Immature natural killer cell (primary cell): ENCODE measurements around the gene KCNQ1. TPM values are rescaled to one million over a fixed set of nuclear protein-coding genes. Genes with fewer than 3 reads are reported as not detected.

Source experiments
- DNase-seq, 3 donors: peaks; one replicate each; pipeline ENCODE4 v3.0.0; 2022; ENCODE audit warnings: mixed read lengths in 1 of 3
- H3K27ac Mint-ChIP-seq, 6 donors: one replicate each; pipeline ENCODE4 v1.8.0; 2020; ENCODE audit warnings: mixed read lengths in 6 of 6, mild to moderate bottlenecking in 5 of 6, inconsistent platforms in 4 of 6, moderate library complexity in 3 of 6
- H3K27me3 Mint-ChIP-seq, 3 donors: one replicate each; pipeline ENCODE4 v1.8.0; 2020 to 2021; ENCODE audit warnings: low read depth in 3 of 3, mild to moderate bottlenecking in 3 of 3, mixed read lengths in 3 of 3, moderate library complexity in 3 of 3, inconsistent platforms in 1 of 3
- H3K36me3 Mint-ChIP-seq, 3 donors: one replicate each; pipeline ENCODE4 v1.8.0; 2020; ENCODE audit warnings: mixed read lengths in 3 of 3, inconsistent platforms in 2 of 3, mild to moderate bottlenecking in 2 of 3
- H3K4me1 Mint-ChIP-seq, 2 donors: one replicate each; pipeline ENCODE4 v1.8.0; 2020; ENCODE audit warnings: inconsistent platforms in 2 of 2, mild to moderate bottlenecking in 2 of 2, mixed read lengths in 2 of 2, moderate library complexity in 1 of 2
- H3K4me3 Mint-ChIP-seq, 5 donors: one replicate each; pipeline ENCODE4 v1.8.0; 2020; ENCODE audit warnings: mild to moderate bottlenecking in 5 of 5, mixed read lengths in 5 of 5, inconsistent platforms in 3 of 5, moderate library complexity in 3 of 5
- H3K9me3 Mint-ChIP-seq, 6 donors: one replicate each; pipeline ENCODE4 v1.8.0; 2020; ENCODE audit warnings: mild to moderate bottlenecking in 6 of 6, mixed read lengths in 6 of 6, inconsistent platforms in 4 of 6, moderate library complexity in 3 of 6
- polyA plus RNA-seq, 3 donors: library from polyadenylated mRNA; unstranded; fragments of 300-500 nt; fragmentation: Illumina TruSeq; gene quantifications; one replicate each; pipeline ENCODE4 v1.2.3, GENCODE V29; 2021

Gene KCNQ1
- polyA plus RNA-seq, result 1 to 10 TPM in 1 of 3 donors, under 1 TPM in 2; 0.13 to 1.1 (median 0.73) TPM

- H3K4me1 Mint-ChIP-seq, result peaks cover 6 to 18% of the 10 kb centered on the region in 2 donors
- H3K4me3 Mint-ChIP-seq, result peak within 1 kb of the TSS; percentile 73 to 80 (median 77)
- no peak within 1 kb of the TSS for H3K27ac Mint-ChIP-seq
- H3K9me3 Mint-ChIP-seq, result no peaks in the 10 kb centered on the region
- peak; percentile 35 to 46 (median 39) for DNase-seq
- no peaks in the 10 kb centered on the region for H3K36me3 Mint-ChIP-seq
- H3K27me3 Mint-ChIP-seq, result peaks cover 3 to 15% (median 14%) of the 10 kb centered on the region in 3 donors
Measured at GRCh38 chr11:2444821-2445745, at the start of gene KCNQ1. KCNQ1 (plus strand) TSS chr11:2445008; CDS start chr11:2445099, 91 bp downstream.

- H3K27ac Mint-ChIP-seq, result no peak overlapping the region
- no peaks in the 10 kb centered on the region for H3K9me3 Mint-ChIP-seq
- peaks cover 4 to 11% (median 5%) of the 10 kb centered on the region in 3 donors for H3K36me3 Mint-ChIP-seq
- no peak for DNase-seq
- H3K4me1 Mint-ChIP-seq, result peaks cover 16 to 21% of the 10 kb centered on the region in 2 donors
- no peak overlapping the region for H3K4me3 Mint-ChIP-seq
- peaks cover 2 to 8% (median 4%) of the 10 kb centered on the region in 3 donors for H3K27me3 Mint-ChIP-seq
Measured at GRCh38 chr11:2395211-2395730, 49.5 kb upstream of the KCNQ1 start.

- Mint-ChIP-seq H3K27ac (no peak overlapping the region), H3K27me3 (peaks cover 6 to 12% (median 8%) of the 10 kb centered on the region in 3 donors), H3K4me1 (peaks cover 12 to 21% of the 10 kb centered on the region in 2 donors), H3K9me3 (no peaks in the 10 kb centered on the region), H3K36me3 (peaks cover 4 to 11% (median 5%) of the 10 kb centered on the region in 3 donors), H3K4me3 (no peak overlapping the region)
- no peak for DNase-seq
Measured at GRCh38 chr11:2395856-2396255, 49.0 kb upstream of the KCNQ1 start.

- DNase-seq, result no peak
- Mint-ChIP-seq H3K9me3 (no peaks in the 10 kb centered on the region), H3K27ac (peak overlapping the region in 1 of 6 donors; percentile 45)
Measured at GRCh38 chr11:2396471-2396870, 48.3 kb upstream of the KCNQ1 start.

GRCh38 chr11:2397005-2397404 lies 47.8 kb upstream of the KCNQ1 start:
- Mint-ChIP-seq H3K27ac (peak overlapping the region in 4 of 6 donors; percentile 43 to 87 (median 68)), H3K4me3 (no peak overlapping the region), H3K9me3 (no peaks in the 10 kb centered on the region), H3K4me1 (peaks cover 20 to 26% of the 10 kb centered on the region in 2 donors), H3K36me3 (peaks cover 4 to 11% (median 5%) of the 10 kb centered on the region in 3 donors), H3K27me3 (peaks cover 6 to 13% (median 8%) of the 10 kb centered on the region in 3 donors)
- no peak for DNase-seq

More at GRCh38 chr11:2396471-2396870, 48.3 kb upstream of the KCNQ1 start:
- Mint-ChIP-seq H3K36me3 (peaks cover 4 to 11% (median 5%) of the 10 kb centered on the region in 3 donors), H3K4me3 (no peak overlapping the region), H3K4me1 (peaks cover 16 to 23% of the 10 kb centered on the region in 2 donors), H3K27me3 (peaks cover 6 to 12% (median 8%) of the 10 kb centered on the region in 3 donors)

- peak overlapping the region; percentile 86 to 94 (median 91) for H3K27ac Mint-ChIP-seq
- no peaks in the 10 kb centered on the region for H3K9me3 Mint-ChIP-seq
- H3K4me3 Mint-ChIP-seq, result peak overlapping the region; percentile 45 to 93 (median 92)
- peaks cover 4 to 14% (median 5%) of the 10 kb centered on the region in 3 donors for H3K36me3 Mint-ChIP-seq
- DNase-seq, result no peak
- H3K4me1 Mint-ChIP-seq, result peaks cover 27 to 29% of the 10 kb centered on the region in 2 donors
- peaks cover 6 to 13% (median 8%) of the 10 kb centered on the region in 3 donors for H3K27me3 Mint-ChIP-seq
Measured at GRCh38 chr11:2398664-2399355, 46.0 kb upstream of the KCNQ1 start.

- no peaks in the 10 kb centered on the region for H3K9me3 Mint-ChIP-seq
- H3K4me3 Mint-ChIP-seq, result peak overlapping the region; percentile 91 to 93 (median 92)
- peak overlapping the region; percentile 86 to 94 (median 91) for H3K27ac Mint-ChIP-seq
- peaks cover 4 to 14% (median 5%) of the 10 kb centered on the region in 3 donors for H3K36me3 Mint-ChIP-seq
- H3K27me3 Mint-ChIP-seq, result peaks cover 6 to 15% (median 9%) of the 10 kb centered on the region in 3 donors
- peaks cover 25 to 28% of the 10 kb centered on the region in 2 donors for H3K4me1 Mint-ChIP-seq
- no peak for DNase-seq
Measured at GRCh38 chr11:2399488-2400068, 45.2 kb upstream of the KCNQ1 start.

GRCh38 chr11:2400069-2400761 lies 44.6 kb upstream of the KCNQ1 start, which contains the start of gene TSSC4:
TSSC4 (plus strand) TSS chr11:2400750; CDS start chr11:2402634, 1,884 bp downstream.
- Mint-ChIP-seq H3K4me1 (peaks cover 20 to 24% of the 10 kb centered on the region in 2 donors), H3K27me3 (peaks cover 6 to 15% (median 9%) of the 10 kb centered on the region in 3 donors), H3K9me3 (no peaks in the 10 kb centered on the region), H3K27ac (peak within 1 kb of the TSS; percentile 88 to 94 (median 92)), H3K4me3 (peak within 1 kb of the TSS; percentile 91 to 93 (median 92)), H3K36me3 (peaks cover 4 to 14% (median 5%) of the 10 kb centered on the region in 3 donors)
- DNase-seq, result peak; percentile 100

- peaks cover 20 to 24% of the 10 kb centered on the region in 2 donors for H3K4me1 Mint-ChIP-seq
- no peaks in the 10 kb centered on the region for H3K9me3 Mint-ChIP-seq
- H3K27ac Mint-ChIP-seq, result peak overlapping the region; percentile 88 to 94 (median 92)
- no peak for DNase-seq
- H3K4me3 Mint-ChIP-seq, result peak overlapping the region; percentile 91 to 93 (median 92)
- peaks cover 6 to 15% (median 9%) of the 10 kb centered on the region in 3 donors for H3K27me3 Mint-ChIP-seq
- H3K36me3 Mint-ChIP-seq, result peaks cover 4 to 14% (median 5%) of the 10 kb centered on the region in 3 donors
Measured at GRCh38 chr11:2400762-2401435, 43.9 kb upstream of the KCNQ1 start.

GRCh38 chr11:2401436-2401984 lies 43.3 kb upstream of the KCNQ1 start:
- no peak for DNase-seq
- Mint-ChIP-seq H3K4me3 (peak overlapping the region; percentile 91 to 93 (median 92)), H3K9me3 (no peaks in the 10 kb centered on the region), H3K36me3 (peaks cover 4 to 14% (median 5%) of the 10 kb centered on the region in 3 donors), H3K4me1 (peaks cover 20 to 24% of the 10 kb centered on the region in 2 donors), H3K27me3 (peaks cover 6 to 15% (median 10%) of the 10 kb centered on the region in 3 donors), H3K27ac (peak overlapping the region in 5 of 6 donors; percentile 66 to 94 (median 88))

- Mint-ChIP-seq H3K4me1 (peaks cover 20 to 24% of the 10 kb centered on the region in 2 donors), H3K36me3 (peaks cover 2 to 9% (median 5%) of the 10 kb centered on the region in 3 donors), H3K9me3 (no peaks in the 10 kb centered on the region), H3K27ac (peak overlapping the region in 2 of 6 donors; percentile 22 to 29), H3K27me3 (peaks cover 6 to 15% (median 11%) of the 10 kb centered on the region in 3 donors), H3K4me3 (peak overlapping the region in 4 of 5 donors; percentile 49 to 93 (median 92))
- no peak for DNase-seq
Measured at GRCh38 chr11:2402106-2402505, 42.7 kb upstream of the KCNQ1 start.
